ENCODE measurements around the gene LTB. TPM values are rescaled to one million over a fixed set of nuclear protein-coding genes. Genes with fewer than 3 reads are reported as not detected.
A peak's percentile ranks its signal among the peaks of the same experiment; 100 is the strongest.

LTB gene
- total RNA-seq, 1 experiment from 2014 or later = not detected

DNA sequence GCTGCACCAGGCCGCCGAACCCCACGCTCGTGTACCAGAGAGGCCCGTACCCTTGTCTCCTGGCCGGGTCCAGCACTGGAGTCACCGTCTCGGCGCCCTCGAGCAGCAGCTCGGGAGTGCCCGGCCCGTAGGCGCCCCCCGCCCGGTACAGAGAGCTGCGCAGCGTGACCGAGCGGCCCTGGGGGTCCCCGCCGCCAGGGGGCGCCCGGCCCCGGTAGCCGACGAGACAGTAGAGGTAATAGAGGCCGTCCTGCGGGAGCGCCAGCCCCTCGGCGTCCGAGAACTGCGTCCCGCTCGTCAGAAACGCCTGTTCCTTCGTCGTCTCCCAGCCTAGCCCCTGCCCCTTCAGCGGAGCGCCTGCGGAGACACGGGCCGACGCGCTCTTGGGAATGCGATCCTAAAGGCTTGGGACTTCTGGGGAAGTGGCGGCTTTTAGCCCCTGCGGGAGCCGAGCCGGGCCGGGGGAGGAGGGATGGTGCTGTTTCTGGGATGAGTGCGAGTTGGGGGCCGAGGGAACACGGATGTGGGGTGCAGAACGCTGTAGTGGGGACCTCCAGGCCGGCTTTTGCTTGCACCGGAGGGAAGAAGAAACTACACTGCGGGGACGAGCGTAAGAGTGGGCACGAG, 1.3 kb downstream of the LTB start:
- TF ChIP-seq, protein P1, sequence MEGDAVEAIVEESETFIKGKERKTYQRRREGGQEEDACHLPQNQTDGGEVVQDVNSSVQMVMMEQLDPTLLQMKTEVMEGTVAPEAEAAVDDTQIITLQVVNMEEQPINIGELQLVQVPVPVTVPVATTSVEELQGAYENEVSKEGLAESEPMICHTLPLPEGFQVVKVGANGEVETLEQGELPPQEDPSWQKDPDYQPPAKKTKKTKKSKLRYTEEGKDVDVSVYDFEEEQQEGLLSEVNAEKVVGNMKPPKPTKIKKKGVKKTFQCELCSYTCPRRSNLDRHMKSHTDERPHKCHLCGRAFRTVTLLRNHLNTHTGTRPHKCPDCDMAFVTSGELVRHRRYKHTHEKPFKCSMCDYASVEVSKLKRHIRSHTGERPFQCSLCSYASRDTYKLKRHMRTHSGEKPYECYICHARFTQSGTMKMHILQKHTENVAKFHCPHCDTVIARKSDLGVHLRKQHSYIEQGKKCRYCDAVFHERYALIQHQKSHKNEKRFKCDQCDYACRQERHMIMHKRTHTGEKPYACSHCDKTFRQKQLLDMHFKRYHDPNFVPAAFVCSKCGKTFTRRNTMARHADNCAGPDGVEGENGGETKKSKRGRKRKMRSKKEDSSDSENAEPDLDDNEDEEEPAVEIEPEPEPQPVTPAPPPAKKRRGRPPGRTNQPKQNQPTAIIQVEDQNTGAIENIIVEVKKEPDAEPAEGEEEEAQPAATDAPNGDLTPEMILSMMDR (conservative IDR thresholded peaks at IDR 0.05) = peak; percentile 99
- Histone ChIP-seq H2AFZ (ENCODE audit: low read length) (no peak overlapping the region), H3K4ac (ENCODE audit: low read depth, low read length) (no peak overlapping the region), H2BK12ac (ENCODE audit: insufficient read length, low read depth, low read length) (no peak overlapping the region), H3K9me3 (ENCODE audit: control insufficient read depth, low read depth, low read length) (no peaks in the 10 kb centered on the region), H3K79me1 (ENCODE audit: insufficient read depth, low read depth, low read length, poor library complexity, severe bottlenecking) (no peaks in the 10 kb centered on the region), H2BK120ac (ENCODE audit: low read depth, low read length, poor library complexity, severe bottlenecking) (no peak overlapping the region), H3K56ac (ENCODE audit: insufficient read length, low read depth, low read length) (no peak overlapping the region), H2BK5ac (ENCODE audit: insufficient read length, low read length) (no peak overlapping the region), H3K9ac (ENCODE audit: extremely low read depth, insufficient read length, low read length) (peak overlapping the region; percentile 42), H3K27me3 (ENCODE audit: insufficient read depth, low read length) (no peaks in the 10 kb centered on the region), H4K20me1 (ENCODE audit: control insufficient read depth, insufficient read depth, insufficient read length) (no peaks in the 10 kb centered on the region), H3K27ac (ENCODE audit: insufficient read length, low read depth, low read length) (no peak overlapping the region), H3K4me1 (ENCODE audit: insufficient read depth, low read length) (peaks cover 2% of the 10 kb centered on the region; the same call in 1 of the 2 replicates), H3K23me2 (ENCODE audit: insufficient read length, low read depth, low read length, poor library complexity, severe bottlenecking) (peaks cover 9% of the 10 kb centered on the region), H3K4me2 (ENCODE audit: insufficient read depth, insufficient read length, low read length) (peak overlapping the region; percentile 67), H3K14ac (ENCODE audit: insufficient read depth, low read length) (peak overlapping the region; percentile 85), H4K8ac (replicated peaks; ENCODE audit: insufficient read length, low read depth, low read length) (no peak overlapping the region), H2AK5ac (ENCODE audit: insufficient read length, low read length) (no peak overlapping the region), H4K5ac (ENCODE audit: insufficient read length, low read depth, low read length) (no peak overlapping the region), H3K23ac (ENCODE audit: insufficient read length, low read depth, low read length) (no peak overlapping the region), H4K91ac (ENCODE audit: insufficient read length, low read depth, low read length) (no peak overlapping the region), H3K18ac (ENCODE audit: insufficient read length, low read depth, low read length) (peak overlapping the region; percentile 77), H2BK15ac (ENCODE audit: low read depth, low read length) (no peak overlapping the region), H3T11ph (ENCODE audit: low read length) (no peak overlapping the region), H3K79me2 (ENCODE audit: insufficient read depth, low read length) (no peaks in the 10 kb centered on the region), H2BK20ac (ENCODE audit: low read depth, low read length, poor library complexity, severe bottlenecking) (no peak overlapping the region)
- Mint-ChIP-seq H3K4me3 (peak overlapping the region; percentile 84 to 94), H3K27ac (peak overlapping the region; percentile 9 to 93 (median 23); a peak in 5 of 7 replicates), H3K27me3 (ENCODE audit: low read depth) (peaks cover 36% of the 10 kb centered on the region), H3K36me3 (ENCODE audit: insufficient read depth in 1 of 3, low read depth in 3 of 3) (no peaks in the 10 kb centered on the region), H3K9me3 (no peaks in the 10 kb centered on the region; a peak in 1 of 5 replicates), H3K4me1 (peaks cover 34 to 36% of the 10 kb centered on the region in 2 experiments)
- DNase-seq = peak; percentile 90
- WGBS (ENCODE audit: extremely low coverage, insufficient read length, low lambda C conversion rate) = no CpG with 5 or more reads among the region's 62 CpGs
